Esophagus mucosa (tissue), 1 donor: ENCODE data around the gene OSBPL3. TPM values are rescaled to one million over a fixed set of nuclear protein-coding genes. Genes with fewer than 3 reads are reported as not detected.
"Not testable (repeated sequence)": the region's sequence is repeated elsewhere in the genome, so short reads cannot be mapped to it uniquely, and the experiment has no call there.

Experiments used
- ATAC-seq: fragments of 200-7000 bp; cut with Tn5 transposase; one replicate; pipeline ENCODE4 v1.9.1; 2020
- total RNA-seq: library from RNA; stranded (reverse); gene quantifications from one replicate; pipeline ENCODE4 v1.2.4, GENCODE V29; 2023
- donor health status: DM: yes; HTN: yes; CAD: no.

Gene OSBPL3
- 16.1 TPM for total RNA-seq

- ATAC-seq: peak; percentile 97
Measured at GRCh38 chr7:24979863-24980533, at the start of gene OSBPL3. Gene OSBPL3 (minus strand): TSS chr7:24980178. CDS start chr7:24892472, 87,706 bp downstream.

GRCh38 chr7:25029075-25029474 lies 49.1 kb upstream of the OSBPL3 start:
- no peak for ATAC-seq

GRCh38 chr7:25028370-25029021 lies 48.5 kb upstream of the OSBPL3 start:
- ATAC-seq: peak; percentile 76

GRCh38 chr7:25026156-25026555 lies 46.2 kb upstream of the OSBPL3 start:
- no peak for ATAC-seq

- ATAC-seq: no peak
Measured at GRCh38 chr7:25025218-25025671, 45.3 kb upstream of the OSBPL3 start.

- no peak for ATAC-seq
Measured at GRCh38 chr7:25024066-25024465, 44.1 kb upstream of the OSBPL3 start.

- ATAC-seq: not testable (repeated sequence)
Measured at GRCh38 chr7:25017671-25018070, 37.7 kb upstream of the OSBPL3 start.

GRCh38 chr7:25014756-25015155 lies 34.8 kb upstream of the OSBPL3 start:
- ATAC-seq: peak; percentile 70

GRCh38 chr7:25012710-25013109 lies 32.7 kb upstream of the OSBPL3 start:
- peak; percentile 78 for ATAC-seq

- ATAC-seq: peak; percentile 51
Measured at GRCh38 chr7:25012254-25012653, 32.3 kb upstream of the OSBPL3 start.

GRCh38 chr7:25009257-25009656 lies 29.3 kb upstream of the OSBPL3 start:
- ATAC-seq: peak; percentile 90

GRCh38 chr7:25007668-25008067 lies 27.7 kb upstream of the OSBPL3 start:
- ATAC-seq: no peak

GRCh38 chr7:25006276-25006675 lies 26.3 kb upstream of the OSBPL3 start:
- no peak for ATAC-seq

GRCh38 chr7:25005658-25006057 lies 25.7 kb upstream of the OSBPL3 start:
- ATAC-seq: no peak

- ATAC-seq: no peak
Measured at GRCh38 chr7:25002786-25003185, 22.8 kb upstream of the OSBPL3 start.

GRCh38 chr7:24995466-24995865 lies 15.5 kb upstream of the OSBPL3 start:
- no peak for ATAC-seq

- no peak for ATAC-seq
Measured at GRCh38 chr7:24992314-24992713, 12.3 kb upstream of the OSBPL3 start.

GRCh38 chr7:24991353-24991752 lies 11.4 kb upstream of the OSBPL3 start:
- no peak for ATAC-seq

- no peak for ATAC-seq
Measured at GRCh38 chr7:24987331-24987842, 7.4 kb upstream of the OSBPL3 start.

- no peak for ATAC-seq
Measured at GRCh38 chr7:24982917-24983316, 2.9 kb upstream of the OSBPL3 start.

GRCh38 chr7:24981171-24981951 lies 1.4 kb upstream of the OSBPL3 start:
- ATAC-seq: peak; percentile 40

GRCh38 chr7:24980534-24981170 lies 674 bp upstream of the OSBPL3 start:
- ATAC-seq: peak; percentile 40

- peak; percentile 66 for ATAC-seq
Measured at GRCh38 chr7:24979470-24979862, 512 bp downstream of the OSBPL3 start.
